ENCODE data around the gene PTGDS. TPM values are rescaled to one million over a fixed set of nuclear protein-coding genes. Genes with fewer than 3 reads are reported as not detected.
"Not testable (repeated sequence)": the region's sequence is repeated elsewhere in the genome, so short reads cannot be mapped to it uniquely, and the experiment has no call there.

The PTGDS gene
- total RNA-seq, 2 donors from 2014 or later, result 1.3 TPM; not detected in 1

- Mint-ChIP-seq H3K27me3 (no peaks in the 10 kb centered on the region), H3K4me3 (no peak overlapping the region), H3K36me3 (ENCODE audit: low read depth) (peaks cover 10% of the 10 kb centered on the region), H3K9me3 (no peaks in the 10 kb centered on the region), H3K4me1 (peaks cover 11% of the 10 kb centered on the region), H3K27ac (no peak overlapping the region)
- ATAC-seq (replicated peaks), result no peak
Measured at GRCh38 chr9:136994888-136995230, 17.6 kb downstream of the PTGDS start.

DNA sequence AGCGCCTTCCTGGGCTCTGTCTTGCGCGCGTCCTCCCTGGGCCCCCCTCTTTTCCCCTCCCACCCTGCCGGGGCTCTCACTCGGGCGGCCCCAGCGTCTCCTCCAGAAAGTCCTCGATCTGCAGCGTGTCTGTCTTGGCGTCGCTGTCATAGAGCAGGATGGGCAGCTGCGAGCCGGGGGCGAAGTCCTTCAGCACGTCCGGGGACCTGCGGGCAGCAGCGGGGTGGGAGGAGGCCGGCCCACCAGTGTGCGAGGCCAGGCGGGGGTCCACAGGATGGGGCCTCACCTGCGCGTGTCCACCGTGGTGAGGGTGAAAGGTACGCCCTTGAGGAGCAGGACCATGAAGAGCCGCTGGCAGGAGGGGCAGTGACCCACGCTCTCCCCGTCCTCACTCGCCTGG lies 18.1 kb downstream of the PTGDS start:
- no peak for ATAC-seq (replicated peaks)
- Mint-ChIP-seq H3K9me3 (no peaks in the 10 kb centered on the region), H3K27ac (no peak overlapping the region), H3K27me3 (no peaks in the 10 kb centered on the region), H3K4me1 (peaks cover 16% of the 10 kb centered on the region), H3K4me3 (no peak overlapping the region), H3K36me3 (ENCODE audit: low read depth) (peaks cover 10% of the 10 kb centered on the region)

- Mint-ChIP-seq H3K4me3 (peak overlapping the region; percentile 34), H3K4me1 (peaks cover 21% of the 10 kb centered on the region), H3K9me3 (no peaks in the 10 kb centered on the region), H3K27me3 (no peaks in the 10 kb centered on the region), H3K27ac (no peak overlapping the region), H3K36me3 (ENCODE audit: low read depth) (peaks cover 10% of the 10 kb centered on the region)
- ATAC-seq (replicated peaks), result no peak
Measured at GRCh38 chr9:136995772-136996311, 18.5 kb downstream of the PTGDS start.

- H3K4me1 Mint-ChIP-seq, result peaks cover 21% of the 10 kb centered on the region
- peak within 1 kb of the TSS; percentile 65 for H3K4me3 Mint-ChIP-seq
- no peak for ATAC-seq (replicated peaks)
- H3K9me3 Mint-ChIP-seq, result no peaks in the 10 kb centered on the region
- H3K36me3 Mint-ChIP-seq (ENCODE audit: low read depth), result peaks cover 10% of the 10 kb centered on the region
- H3K27ac Mint-ChIP-seq, result no peak within 1 kb of the TSS
- no peaks in the 10 kb centered on the region for H3K27me3 Mint-ChIP-seq
Measured at GRCh38 chr9:136996361-136997292, 19.3 kb downstream of the PTGDS start, which contains the start of gene CLIC3. TSS of gene CLIC3 (minus strand) at chr9:136996568. CDS start at chr9:136996543, 25 bp downstream.

DNA sequence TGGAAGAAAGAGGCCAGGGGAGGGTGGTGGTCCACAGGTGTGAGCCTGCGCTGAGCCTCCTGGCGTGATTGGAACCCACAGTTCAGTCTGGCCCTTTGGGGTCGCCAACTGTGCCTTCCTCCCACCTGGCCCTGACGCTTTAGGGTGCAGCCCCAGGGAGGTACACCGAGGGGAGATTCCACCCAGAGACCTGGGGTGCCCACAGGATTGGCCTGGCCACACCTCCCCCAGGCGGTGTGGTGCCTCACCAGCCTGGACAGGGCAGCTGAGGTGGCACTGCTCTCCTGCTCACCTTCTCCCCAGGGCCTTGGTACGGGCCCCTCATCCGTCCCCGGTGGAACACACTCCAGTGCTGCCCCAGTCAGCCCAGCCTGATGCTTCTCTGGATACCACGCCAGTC lies 20.1 kb downstream of the PTGDS start:
- H3K27me3 Mint-ChIP-seq, result no peaks in the 10 kb centered on the region
- no peaks in the 10 kb centered on the region for H3K9me3 Mint-ChIP-seq
- peaks cover 10% of the 10 kb centered on the region for H3K36me3 Mint-ChIP-seq (ENCODE audit: low read depth)
- H3K27ac Mint-ChIP-seq, result peak overlapping the region; percentile 70
- peaks cover 21% of the 10 kb centered on the region for H3K4me1 Mint-ChIP-seq
- ATAC-seq (replicated peaks), result no peak
- peak overlapping the region; percentile 65 for H3K4me3 Mint-ChIP-seq

GRCh38 chr9:136997830-136998234 lies 20.5 kb downstream of the PTGDS start:
- H3K4me3 Mint-ChIP-seq, result peak overlapping the region; percentile 65
- no peaks in the 10 kb centered on the region for H3K27me3 Mint-ChIP-seq
- no peaks in the 10 kb centered on the region for H3K9me3 Mint-ChIP-seq
- H3K4me1 Mint-ChIP-seq, result peaks cover 21% of the 10 kb centered on the region
- H3K27ac Mint-ChIP-seq, result peak overlapping the region; percentile 70
- peaks cover 10% of the 10 kb centered on the region for H3K36me3 Mint-ChIP-seq (ENCODE audit: low read depth)
- ATAC-seq (replicated peaks), result peak; percentile 27

GRCh38 chr9:137000177-137000930 lies 23.1 kb downstream of the PTGDS start:
- no peaks in the 10 kb centered on the region for H3K9me3 Mint-ChIP-seq
- no peaks in the 10 kb centered on the region for H3K36me3 Mint-ChIP-seq (ENCODE audit: low read depth)
- H3K27me3 Mint-ChIP-seq, result no peaks in the 10 kb centered on the region
- H3K4me3 Mint-ChIP-seq, result peak overlapping the region; percentile 47
- H3K4me1 Mint-ChIP-seq, result peaks cover 21% of the 10 kb centered on the region
- ATAC-seq (replicated peaks), result peak; percentile 84
- peak overlapping the region; percentile 49 for H3K27ac Mint-ChIP-seq

- no peak overlapping the region for H3K4me3 Mint-ChIP-seq
- H3K36me3 Mint-ChIP-seq (ENCODE audit: low read depth), result no peaks in the 10 kb centered on the region
- H3K27me3 Mint-ChIP-seq, result no peaks in the 10 kb centered on the region
- peaks cover 21% of the 10 kb centered on the region for H3K4me1 Mint-ChIP-seq
- H3K9me3 Mint-ChIP-seq, result no peaks in the 10 kb centered on the region
- no peak overlapping the region for H3K27ac Mint-ChIP-seq
- ATAC-seq (replicated peaks), result no peak
Measured at GRCh38 chr9:137001857-137002645, 24.7 kb downstream of the PTGDS start.

DNA sequence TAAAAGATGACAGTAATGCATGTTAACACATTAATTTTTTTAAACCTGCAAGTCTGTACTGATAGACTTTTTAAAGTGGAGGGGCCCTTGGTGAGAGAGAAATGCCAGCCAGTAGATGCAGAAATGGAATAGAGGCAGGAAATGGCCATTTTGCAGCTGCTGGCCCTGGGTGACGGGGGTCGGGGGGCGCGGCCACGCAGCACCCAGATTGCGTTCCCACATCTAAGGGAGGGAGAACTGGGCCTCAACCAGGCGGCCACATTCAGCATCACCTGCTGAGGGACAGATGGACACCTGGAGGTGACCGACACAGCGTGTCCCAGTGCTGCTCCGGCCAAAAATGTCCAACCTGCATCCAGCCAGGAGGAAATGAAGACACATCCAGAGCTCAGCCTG lies 25.3 kb downstream of the PTGDS start:
- Mint-ChIP-seq H3K9me3 (no peaks in the 10 kb centered on the region), H3K4me1 (peaks cover 18% of the 10 kb centered on the region), H3K4me3 (no peak overlapping the region), H3K36me3 (ENCODE audit: low read depth) (no peaks in the 10 kb centered on the region), H3K27me3 (no peaks in the 10 kb centered on the region), H3K27ac (no peak overlapping the region)
- no peak for ATAC-seq (replicated peaks)

GRCh38 chr9:137004285-137004684 lies 27.0 kb downstream of the PTGDS start:
- not testable (repeated sequence) for ATAC-seq (replicated peaks); H3K27me3 Mint-ChIP-seq; H3K4me1 Mint-ChIP-seq; H3K27ac Mint-ChIP-seq; H3K9me3 Mint-ChIP-seq; H3K4me3 Mint-ChIP-seq; H3K36me3 Mint-ChIP-seq (ENCODE audit: low read depth)

- Mint-ChIP-seq H3K27ac (no peak overlapping the region), H3K27me3 (no peaks in the 10 kb centered on the region), H3K36me3 (ENCODE audit: low read depth) (peaks cover 3% of the 10 kb centered on the region), H3K4me1 (no peaks in the 10 kb centered on the region), H3K4me3 (no peak overlapping the region), H3K9me3 (no peaks in the 10 kb centered on the region)
- peak; percentile 61 for ATAC-seq (replicated peaks)
Measured at GRCh38 chr9:137006116-137007003, 29.1 kb downstream of the PTGDS start.

GRCh38 chr9:137007108-137007815 lies 30.0 kb downstream of the PTGDS start:
- peaks cover 8% of the 10 kb centered on the region for H3K36me3 Mint-ChIP-seq (ENCODE audit: low read depth)
- no peak for ATAC-seq (replicated peaks)
- H3K4me1 Mint-ChIP-seq, result no peaks in the 10 kb centered on the region
- H3K27ac Mint-ChIP-seq, result no peak overlapping the region
- H3K27me3 Mint-ChIP-seq, result no peaks in the 10 kb centered on the region
- no peaks in the 10 kb centered on the region for H3K9me3 Mint-ChIP-seq
- H3K4me3 Mint-ChIP-seq, result no peak overlapping the region

GRCh38 chr9:137007816-137008270 lies 30.5 kb downstream of the PTGDS start:
- Mint-ChIP-seq H3K9me3 (no peaks in the 10 kb centered on the region), H3K36me3 (ENCODE audit: low read depth) (peaks cover 8% of the 10 kb centered on the region), H3K27me3 (no peaks in the 10 kb centered on the region), H3K27ac (no peak overlapping the region), H3K4me1 (no peaks in the 10 kb centered on the region), H3K4me3 (no peak overlapping the region)
- ATAC-seq (replicated peaks), result no peak
